ENCODE data around the gene PDZRN3. TPM values are rescaled to one million over a fixed set of nuclear protein-coding genes. Genes with fewer than 3 reads are reported as not detected.

PDZRN3 gene
- polyA plus RNA-seq, 1 of the 3 experiments (the other 2 are of a cell fraction) = 10.3 TPM

DNA sequence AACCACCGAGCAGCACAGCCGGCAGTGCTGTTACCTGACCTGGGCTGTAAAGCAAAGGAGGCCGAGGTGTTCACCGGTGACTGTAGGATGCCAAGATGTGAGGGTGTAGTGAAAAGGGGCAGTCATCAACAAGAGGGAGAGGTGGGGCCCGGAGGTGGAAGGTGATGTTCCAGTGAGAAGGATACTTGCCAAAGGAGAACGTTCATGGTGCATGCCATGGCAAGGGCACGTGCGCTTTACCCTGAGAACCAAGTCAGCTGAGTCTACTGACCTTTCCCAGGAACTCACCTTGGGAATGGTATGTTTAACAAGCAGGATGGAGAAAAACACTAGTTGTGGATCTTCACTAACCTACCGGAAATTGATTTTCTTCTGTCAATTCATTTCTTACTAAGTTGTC, 211.1 kb downstream of the PDZRN3 start:
- Histone ChIP-seq H3K4me2 (no peak overlapping the region), H3K4me3 (ENCODE audit: low read depth in 2 of 2, low read length in 1 of 2) (no peak overlapping the region), H3K9me3 (no peaks in the 10 kb centered on the region), H3K9me2 (no peaks in the 10 kb centered on the region), H3K9ac (no peak overlapping the region), H3K27ac (ENCODE audit: low read depth in 2 of 2, low read length in 1 of 2) (no peak overlapping the region), H3K27me3 (ENCODE audit: insufficient read depth) (no peaks in the 10 kb centered on the region), H3K79me2 (ENCODE audit: insufficient read depth) (peaks cover 28% of the 10 kb centered on the region), H4K20me1 (ENCODE audit: insufficient read depth) (peaks cover 39% of the 10 kb centered on the region; the same call in 1 of the 2 replicates), H3K36me3 (replicated peaks in 1 of 2; ENCODE audit: control insufficient read depth in 1 of 2, insufficient read depth in 2 of 2, low read length in 1 of 2) (peaks cover 0 to 3% of the 10 kb centered on the region in 2 experiments), H3K4me1 (ENCODE audit: control insufficient read depth in 1 of 2, insufficient read depth in 2 of 2, low read depth in 1 of 2, low read length in 1 of 2) (peaks cover 3 to 18% of the 10 kb centered on the region in 2 experiments; a peak in 2 of 4 replicates), H2AFZ (ENCODE audit: low read depth) (no peak overlapping the region), H3F3A (replicated peaks; ENCODE audit: insufficient read depth) (peaks cover 8% of the 10 kb centered on the region)
- TF ChIP-seq EP300 (IDR thresholded peaks at IDR 0.05; ENCODE audit: borderline replicate concordance in 1 of 2, low read depth in 1 of 2, low read length in 1 of 2) (no peak), MXI1 (IDR thresholded peaks at IDR 0.05; ENCODE audit: low read depth, low read length) (no peak), SIN3A (IDR thresholded peaks at IDR 0.05; ENCODE audit: borderline replicate concordance, low read depth, low read length) (no peak), RXRA (IDR thresholded peaks at IDR 0.05; ENCODE audit: borderline replicate concordance, low read depth) (no peak), EZH2phosphoT487 (IDR thresholded peaks at IDR 0.05; ENCODE audit: borderline replicate concordance, low read depth) (no peak), GATA2 (CRISPR knock-in tag; IDR thresholded peaks at IDR 0.05) (no peak)
- TF ChIP-seq, protein P1, sequence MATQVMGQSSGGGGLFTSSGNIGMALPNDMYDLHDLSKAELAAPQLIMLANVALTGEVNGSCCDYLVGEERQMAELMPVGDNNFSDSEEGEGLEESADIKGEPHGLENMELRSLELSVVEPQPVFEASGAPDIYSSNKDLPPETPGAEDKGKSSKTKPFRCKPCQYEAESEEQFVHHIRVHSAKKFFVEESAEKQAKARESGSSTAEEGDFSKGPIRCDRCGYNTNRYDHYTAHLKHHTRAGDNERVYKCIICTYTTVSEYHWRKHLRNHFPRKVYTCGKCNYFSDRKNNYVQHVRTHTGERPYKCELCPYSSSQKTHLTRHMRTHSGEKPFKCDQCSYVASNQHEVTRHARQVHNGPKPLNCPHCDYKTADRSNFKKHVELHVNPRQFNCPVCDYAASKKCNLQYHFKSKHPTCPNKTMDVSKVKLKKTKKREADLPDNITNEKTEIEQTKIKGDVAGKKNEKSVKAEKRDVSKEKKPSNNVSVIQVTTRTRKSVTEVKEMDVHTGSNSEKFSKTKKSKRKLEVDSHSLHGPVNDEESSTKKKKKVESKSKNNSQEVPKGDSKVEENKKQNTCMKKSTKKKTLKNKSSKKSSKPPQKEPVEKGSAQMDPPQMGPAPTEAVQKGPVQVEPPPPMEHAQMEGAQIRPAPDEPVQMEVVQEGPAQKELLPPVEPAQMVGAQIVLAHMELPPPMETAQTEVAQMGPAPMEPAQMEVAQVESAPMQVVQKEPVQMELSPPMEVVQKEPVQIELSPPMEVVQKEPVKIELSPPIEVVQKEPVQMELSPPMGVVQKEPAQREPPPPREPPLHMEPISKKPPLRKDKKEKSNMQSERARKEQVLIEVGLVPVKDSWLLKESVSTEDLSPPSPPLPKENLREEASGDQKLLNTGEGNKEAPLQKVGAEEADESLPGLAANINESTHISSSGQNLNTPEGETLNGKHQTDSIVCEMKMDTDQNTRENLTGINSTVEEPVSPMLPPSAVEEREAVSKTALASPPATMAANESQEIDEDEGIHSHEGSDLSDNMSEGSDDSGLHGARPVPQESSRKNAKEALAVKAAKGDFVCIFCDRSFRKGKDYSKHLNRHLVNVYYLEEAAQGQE (IDR thresholded peaks at IDR 0.05; ENCODE audit: low read depth, low read length) = no peak
- POLR2A ChIA-PET = no interaction called here
- DNase-seq = no peak
- CTCF ChIA-PET = no interaction called here
- 86% methylated on average over 9 of the region's 9 CpGs for WGBS (ENCODE audit: low lambda C conversion rate)

DNA sequence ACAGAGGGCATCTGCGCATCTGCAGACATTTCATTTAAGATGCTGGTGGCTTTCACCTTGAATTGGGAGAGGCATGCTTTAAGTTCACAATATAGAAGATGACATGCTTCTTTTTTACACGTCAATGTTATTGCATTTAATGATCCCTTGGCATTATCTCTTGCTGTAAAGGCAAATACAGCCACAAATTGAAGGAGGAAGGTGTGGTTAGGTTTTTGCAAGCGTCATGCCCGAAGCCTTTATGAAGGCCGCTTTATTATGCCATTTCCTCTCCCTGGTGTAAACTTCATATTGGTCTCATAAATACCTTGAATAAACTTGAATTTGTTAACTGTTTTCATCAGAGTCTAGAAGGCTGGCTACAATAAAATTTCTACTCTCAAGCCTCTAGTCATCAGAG, 212.7 kb downstream of the PDZRN3 start:
- Histone ChIP-seq H3K36me3 (replicated peaks in 1 of 2; ENCODE audit: control insufficient read depth in 1 of 2, insufficient read depth in 2 of 2, low read length in 1 of 2) (peaks cover 0 to 3% of the 10 kb centered on the region in 2 experiments), H3K9me2 (no peaks in the 10 kb centered on the region), H3K4me3 (ENCODE audit: low read depth in 2 of 2, low read length in 1 of 2) (no peak overlapping the region), H3K4me1 (ENCODE audit: control insufficient read depth in 1 of 2, insufficient read depth in 2 of 2, low read depth in 1 of 2, low read length in 1 of 2) (peaks cover 3 to 23% of the 10 kb centered on the region in 2 experiments; a peak in 2 of 4 replicates), H3K27me3 (ENCODE audit: insufficient read depth) (no peaks in the 10 kb centered on the region), H3K4me2 (no peak overlapping the region), H3K9me3 (no peaks in the 10 kb centered on the region), H3K27ac (ENCODE audit: low read depth in 2 of 2, low read length in 1 of 2) (no peak overlapping the region), H3K79me2 (ENCODE audit: insufficient read depth) (peaks cover 32% of the 10 kb centered on the region), H2AFZ (ENCODE audit: low read depth) (no peak overlapping the region), H4K20me1 (ENCODE audit: insufficient read depth) (peaks cover 46% of the 10 kb centered on the region; the same call in 1 of the 2 replicates), H3F3A (replicated peaks; ENCODE audit: insufficient read depth) (peaks cover 4% of the 10 kb centered on the region), H3K9ac (no peak overlapping the region)
- ChIA-PET CTCF (no interaction called here), POLR2A (no interaction called here)
- 87% methylated on average over 5 of the region's 5 CpGs for WGBS (ENCODE audit: low lambda C conversion rate)
- DNase-seq = no peak
- TF ChIP-seq FOSL2 (IDR thresholded peaks at IDR 0.05; ENCODE audit: borderline replicate concordance, low read depth) (no peak), RFX5 (IDR thresholded peaks at IDR 0.05; ENCODE audit: low read length) (no peak), RCOR1 (IDR thresholded peaks at IDR 0.05; ENCODE audit: low read length) (no peak), EP300 (IDR thresholded peaks at IDR 0.05; ENCODE audit: borderline replicate concordance in 1 of 2, low read depth in 1 of 2, low read length in 1 of 2) (no peak), ELF1 (IDR thresholded peaks at IDR 0.05) (no peak), TEAD4 (IDR thresholded peaks at IDR 0.05; ENCODE audit: borderline replicate concordance, insufficient read depth) (no peak), MXI1 (IDR thresholded peaks at IDR 0.05; ENCODE audit: low read depth, low read length) (no peak)
- TF ChIP-seq, protein P1 (IDR thresholded peaks at IDR 0.05; ENCODE audit: low read depth, low read length) = no peak
- TF ChIP-seq, protein P2, sequence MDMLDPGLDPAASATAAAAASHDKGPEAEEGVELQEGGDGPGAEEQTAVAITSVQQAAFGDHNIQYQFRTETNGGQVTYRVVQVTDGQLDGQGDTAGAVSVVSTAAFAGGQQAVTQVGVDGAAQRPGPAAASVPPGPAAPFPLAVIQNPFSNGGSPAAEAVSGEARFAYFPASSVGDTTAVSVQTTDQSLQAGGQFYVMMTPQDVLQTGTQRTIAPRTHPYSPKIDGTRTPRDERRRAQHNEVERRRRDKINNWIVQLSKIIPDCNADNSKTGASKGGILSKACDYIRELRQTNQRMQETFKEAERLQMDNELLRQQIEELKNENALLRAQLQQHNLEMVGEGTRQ (IDR thresholded peaks at IDR 0.05; ENCODE audit: borderline replicate concordance, low read depth, low read length) = no peak
- TF ChIP-seq, protein P3, sequence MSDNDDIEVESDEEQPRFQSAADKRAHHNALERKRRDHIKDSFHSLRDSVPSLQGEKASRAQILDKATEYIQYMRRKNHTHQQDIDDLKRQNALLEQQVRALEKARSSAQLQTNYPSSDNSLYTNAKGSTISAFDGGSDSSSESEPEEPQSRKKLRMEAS (IDR thresholded peaks at IDR 0.05; ENCODE audit: low read depth) = no peak
- TF ChIP-seq, protein P4, sequence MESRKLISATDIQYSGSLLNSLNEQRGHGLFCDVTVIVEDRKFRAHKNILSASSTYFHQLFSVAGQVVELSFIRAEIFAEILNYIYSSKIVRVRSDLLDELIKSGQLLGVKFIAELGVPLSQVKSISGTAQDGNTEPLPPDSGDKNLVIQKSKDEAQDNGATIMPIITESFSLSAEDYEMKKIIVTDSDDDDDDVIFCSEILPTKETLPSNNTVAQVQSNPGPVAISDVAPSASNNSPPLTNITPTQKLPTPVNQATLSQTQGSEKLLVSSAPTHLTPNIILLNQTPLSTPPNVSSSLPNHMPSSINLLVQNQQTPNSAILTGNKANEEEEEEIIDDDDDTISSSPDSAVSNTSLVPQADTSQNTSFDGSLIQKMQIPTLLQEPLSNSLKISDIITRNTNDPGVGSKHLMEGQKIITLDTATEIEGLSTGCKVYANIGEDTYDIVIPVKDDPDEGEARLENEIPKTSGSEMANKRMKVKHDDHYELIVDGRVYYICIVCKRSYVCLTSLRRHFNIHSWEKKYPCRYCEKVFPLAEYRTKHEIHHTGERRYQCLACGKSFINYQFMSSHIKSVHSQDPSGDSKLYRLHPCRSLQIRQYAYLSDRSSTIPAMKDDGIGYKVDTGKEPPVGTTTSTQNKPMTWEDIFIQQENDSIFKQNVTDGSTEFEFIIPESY (IDR thresholded peaks at IDR 0.05; ENCODE audit: borderline replicate concordance, low read depth) = no peak

Data from SK-N-SH (cell line).